Activated CD8-positive, alpha-beta memory T cell treated with anti-CD3 and anti-CD28 coated beads for 24 hours (primary cell): ENCODE results near the gene IL17RD.

Source experiments
- DNase-seq: peaks from one replicate; pipeline ENCODE4 v3.0.0-alpha.2; 2020

Gene IL17RD

DNA sequence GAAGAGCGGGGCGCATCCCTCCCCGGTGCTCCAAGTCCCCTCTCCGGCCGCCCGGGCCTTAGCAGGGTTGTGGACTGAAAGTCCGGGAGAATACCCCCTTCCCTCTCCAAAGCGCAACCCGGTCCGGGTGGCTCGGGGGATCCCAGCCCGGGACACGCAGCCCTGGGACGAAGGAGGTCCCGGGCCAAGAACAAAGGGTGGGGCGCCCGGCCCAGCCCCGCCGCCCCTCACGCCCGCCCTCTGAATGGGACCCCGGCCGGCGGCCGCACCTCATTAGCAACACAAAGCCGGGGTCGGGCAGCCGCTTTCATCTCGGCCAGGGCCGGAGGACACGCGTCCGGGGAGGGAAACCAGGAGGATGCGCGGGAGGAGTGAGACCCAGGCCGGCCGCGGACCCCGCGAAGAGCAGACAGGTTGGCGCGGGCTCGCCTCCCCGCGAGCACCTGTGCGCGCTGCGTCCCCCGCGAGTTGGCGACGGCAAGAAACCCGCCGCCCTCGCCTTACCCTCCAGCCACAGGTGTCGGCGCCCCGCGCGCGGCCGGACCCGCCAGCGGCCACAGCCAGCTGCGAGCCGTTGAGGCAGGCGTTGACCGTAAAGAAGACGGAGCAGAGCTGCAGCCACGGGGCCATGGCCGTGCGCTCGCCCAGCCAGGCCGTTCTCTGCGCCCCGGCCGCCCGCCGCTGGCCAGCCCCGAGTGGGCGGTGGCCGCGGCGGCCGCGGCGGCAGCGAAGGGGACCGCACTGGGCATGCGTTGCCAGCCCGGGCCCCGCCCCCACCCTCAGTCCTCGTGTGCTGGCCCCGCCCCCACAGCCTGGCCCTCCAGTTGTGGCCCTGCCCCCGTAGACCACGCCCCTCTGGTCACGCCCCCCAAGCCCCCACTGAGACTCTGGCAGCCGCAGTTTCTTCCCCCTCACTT lies at the start of gene IL17RD:
IL17RD (minus strand) TSS at position 697 of the 917 bp plus-strand sequence; CDS start at position 630, 67 bp downstream.
- peak; percentile 82 for DNase-seq

GRCh38 chr3:57206423-57206822 lies 41.3 kb upstream of the IL17RD start:
- no peak for DNase-seq

DNA sequence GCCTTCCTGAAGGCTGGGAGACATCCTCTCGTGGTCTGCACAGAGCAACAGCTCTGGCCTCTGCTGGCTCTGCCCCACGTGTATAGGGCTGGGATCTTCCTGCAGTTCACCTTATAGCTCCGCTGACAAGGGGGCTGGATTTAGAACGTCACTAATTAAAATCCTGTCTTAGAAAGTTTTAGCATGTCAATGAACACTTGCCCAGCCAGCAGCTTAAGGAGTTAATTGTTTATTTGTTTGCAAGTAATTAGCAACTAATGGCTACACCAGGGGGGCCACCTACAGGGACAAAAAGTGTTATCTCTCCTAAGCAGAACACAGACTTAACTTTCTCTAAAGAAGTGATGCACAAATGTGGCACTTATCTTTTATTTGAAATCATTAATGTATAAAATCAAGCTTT lies 34.7 kb upstream of the IL17RD start, which contains the start of gene HESX1:
HESX1 (minus strand) TSS at position 84 of the 403 bp plus-strand sequence; CDS start at position 24, 60 bp downstream.
- no peak for DNase-seq

GRCh38 chr3:57194641-57195040 lies 29.5 kb upstream of the IL17RD start:
- DNase-seq: no peak

DNA sequence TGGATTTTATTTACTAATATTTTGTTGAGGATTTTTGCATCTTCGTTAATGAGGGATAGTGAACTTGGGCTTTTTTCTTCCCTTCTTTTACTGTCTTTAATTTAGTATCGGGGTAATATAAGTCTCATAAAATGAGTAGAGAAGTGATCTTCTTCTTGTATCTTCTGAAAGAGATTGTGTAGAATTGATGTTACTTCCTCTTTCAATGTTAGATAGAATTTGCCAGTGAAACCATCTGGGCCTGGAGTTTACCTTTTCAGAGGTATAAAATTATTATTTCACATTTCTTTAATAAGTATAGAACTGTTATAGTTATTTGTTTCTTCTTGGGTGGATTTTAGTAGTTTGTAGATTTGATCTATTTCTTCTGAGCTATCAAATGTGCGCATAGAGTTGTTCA lies 26.9 kb upstream of the IL17RD start:
- DNase-seq: no peak

DNA sequence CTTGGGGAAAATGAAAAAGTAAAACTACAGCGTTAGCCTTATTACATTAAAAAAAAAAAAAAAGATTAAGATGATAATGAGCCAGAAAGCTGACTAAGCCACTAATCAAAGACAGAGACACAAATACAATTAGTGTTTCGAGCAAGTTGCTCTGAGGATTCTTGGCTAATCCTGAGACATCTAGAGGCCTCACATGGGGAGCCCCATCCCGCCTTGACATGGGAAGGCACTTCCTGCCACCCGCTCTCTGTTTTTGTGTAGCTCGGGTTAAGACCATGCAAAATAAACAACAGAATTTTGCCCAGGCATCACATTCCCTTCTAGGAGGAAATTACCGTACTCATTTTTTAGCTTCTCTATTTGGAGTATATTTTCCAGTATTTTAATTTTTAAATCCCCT lies 19.4 kb upstream of the IL17RD start:
- no peak for DNase-seq

GRCh38 chr3:57179580-57180410 lies 14.6 kb upstream of the IL17RD start:
- DNase-seq: no peak

GRCh38 chr3:57176045-57176444 lies 10.9 kb upstream of the IL17RD start:
- no peak for DNase-seq

DNA sequence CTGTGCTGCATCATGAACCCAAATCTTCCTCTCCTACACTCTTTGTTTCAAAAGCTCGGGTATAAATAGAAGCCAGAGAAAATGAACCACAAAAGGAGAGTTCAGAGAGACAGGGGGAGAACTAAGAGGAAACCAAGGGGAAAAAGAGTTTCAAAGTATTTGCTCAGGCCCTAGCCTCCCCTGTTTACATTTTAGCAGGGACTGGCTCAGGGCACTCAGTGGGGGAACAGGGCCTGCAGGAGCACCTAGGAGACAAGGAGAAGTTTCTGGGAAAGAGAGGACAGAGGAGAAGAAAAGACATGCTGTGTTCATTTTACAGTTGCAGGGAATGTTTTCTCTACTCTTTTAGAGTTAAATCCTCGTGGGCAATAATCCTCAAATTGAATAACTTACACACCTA lies 8.5 kb upstream of the IL17RD start:
- DNase-seq: no peak

GRCh38 chr3:57170946-57171345 lies 5.8 kb upstream of the IL17RD start:
- DNase-seq: no peak

DNA sequence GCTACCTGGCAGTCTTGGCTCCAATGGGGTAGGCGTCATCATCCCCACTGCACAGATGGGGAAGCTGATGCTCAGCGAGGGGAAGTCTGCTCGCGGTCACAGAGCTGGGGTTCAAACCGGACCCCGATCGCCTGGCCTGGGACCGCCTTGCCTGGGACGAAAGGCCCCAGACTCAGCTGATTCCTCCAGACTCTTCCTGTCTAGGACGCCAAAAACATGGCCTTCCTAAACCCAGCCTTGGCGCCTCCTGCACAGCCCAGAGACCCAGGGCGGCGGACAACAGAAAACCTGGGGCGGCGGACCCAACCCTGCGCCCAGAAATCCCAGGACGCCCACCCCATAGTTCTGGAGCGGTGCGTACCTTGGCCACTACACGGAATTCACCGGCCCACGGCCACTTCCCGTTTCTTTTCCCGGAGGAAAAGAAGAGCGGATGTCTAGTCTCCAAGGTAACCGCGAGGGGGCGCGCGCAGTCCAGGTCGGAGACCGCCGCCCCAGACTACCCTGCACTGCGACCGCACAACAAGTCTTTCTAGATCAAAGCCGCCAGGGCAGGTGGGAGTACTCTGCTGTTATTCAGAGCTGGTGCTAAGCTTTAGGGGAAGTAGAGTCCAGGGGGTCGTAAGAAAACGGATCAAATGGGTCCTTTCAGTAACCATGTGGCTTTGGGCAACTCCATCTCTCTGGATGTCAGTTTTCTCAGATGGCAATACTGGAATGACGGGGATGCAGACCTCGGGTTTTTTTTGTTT lies 4.9 kb upstream of the IL17RD start:
- peak; percentile 86 for DNase-seq

- no peak for DNase-seq
Measured at GRCh38 chr3:57169108-57169507, 4.0 kb upstream of the IL17RD start.

- DNase-seq: no peak
Measured at GRCh38 chr3:57168151-57168550, 3.0 kb upstream of the IL17RD start.

DNA sequence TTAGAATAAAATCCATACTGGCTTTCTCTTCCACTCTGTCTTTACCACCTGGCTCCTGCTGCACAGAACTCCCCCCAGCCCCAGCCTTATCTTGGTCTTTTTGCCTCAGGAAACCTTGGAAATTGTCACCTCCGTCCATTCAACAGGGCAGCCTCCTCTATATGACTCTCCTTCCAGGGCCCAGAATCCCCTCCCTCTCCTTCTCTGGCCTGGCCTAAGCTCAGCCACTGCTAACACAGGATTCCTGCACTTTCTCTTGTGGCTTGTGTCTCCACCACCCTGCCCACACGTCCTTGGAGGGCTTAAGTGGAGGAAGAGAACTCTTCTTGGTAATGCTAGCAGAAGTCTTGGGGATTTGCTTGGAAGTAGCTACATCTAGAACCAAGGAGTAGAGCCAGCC lies 1.5 kb upstream of the IL17RD start:
- no peak for DNase-seq

DNA sequence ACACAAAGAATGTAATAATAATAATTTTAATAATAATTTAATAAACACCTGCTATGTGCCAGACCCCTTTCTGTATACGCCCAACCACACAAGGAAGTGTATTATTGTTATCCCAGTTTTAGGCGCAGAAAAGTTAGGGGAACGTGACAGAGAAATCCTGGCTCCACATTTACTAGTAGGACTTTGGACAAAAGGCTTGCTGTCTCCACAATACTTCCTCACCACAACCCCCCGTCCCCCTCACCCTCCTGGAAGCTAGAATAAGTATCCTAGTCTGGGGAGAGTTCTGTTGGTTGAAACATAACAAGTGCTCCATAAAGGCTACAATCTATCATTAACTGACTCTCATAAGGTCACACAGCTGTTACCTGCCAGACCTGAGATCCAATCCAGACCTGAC lies 488 bp upstream of the IL17RD start:
- no peak for DNase-seq

DNA sequence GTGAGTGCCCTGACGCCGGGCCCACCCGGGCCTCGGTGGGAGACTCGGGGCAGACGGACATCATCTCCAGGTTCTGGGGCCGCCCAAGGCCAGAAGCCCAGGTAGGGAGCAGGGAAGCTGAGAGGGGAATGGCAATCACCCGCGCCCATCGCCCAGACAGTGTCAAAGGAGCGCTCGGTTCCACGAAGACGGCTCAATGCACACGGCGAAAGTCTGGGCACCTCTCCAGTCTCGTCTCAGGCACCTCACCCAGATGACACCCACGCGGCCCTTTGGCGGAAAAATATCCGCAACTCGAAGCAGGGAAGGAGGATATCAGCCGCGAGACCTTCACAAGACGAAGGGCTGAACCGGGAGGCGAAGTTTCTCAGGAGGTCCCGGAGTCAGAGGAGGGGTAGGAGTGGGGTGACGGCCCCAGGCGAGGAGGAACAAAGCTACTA lies 916 bp downstream of the IL17RD start:
- no peak for DNase-seq

DNA sequence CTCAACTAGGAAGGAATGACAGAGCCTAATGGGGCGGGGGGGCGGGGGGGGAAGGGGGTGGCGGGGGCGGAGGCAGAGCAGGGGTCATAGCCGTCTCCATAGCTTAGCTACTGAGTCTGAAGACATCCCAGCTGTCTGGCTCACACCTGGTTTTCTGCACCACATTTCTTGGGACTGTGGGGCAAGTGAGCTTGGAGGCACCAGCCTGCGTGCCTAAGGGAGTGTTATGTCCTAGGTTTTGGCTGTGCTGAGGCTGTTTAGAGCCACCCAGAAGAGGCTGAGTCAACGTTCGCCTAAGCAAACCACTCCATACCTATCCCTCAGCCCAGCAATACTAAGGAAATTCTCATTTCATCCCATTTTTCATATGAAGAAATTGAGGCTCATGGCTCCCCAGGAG lies 1.4 kb downstream of the IL17RD start:
- no peak for DNase-seq

DNA sequence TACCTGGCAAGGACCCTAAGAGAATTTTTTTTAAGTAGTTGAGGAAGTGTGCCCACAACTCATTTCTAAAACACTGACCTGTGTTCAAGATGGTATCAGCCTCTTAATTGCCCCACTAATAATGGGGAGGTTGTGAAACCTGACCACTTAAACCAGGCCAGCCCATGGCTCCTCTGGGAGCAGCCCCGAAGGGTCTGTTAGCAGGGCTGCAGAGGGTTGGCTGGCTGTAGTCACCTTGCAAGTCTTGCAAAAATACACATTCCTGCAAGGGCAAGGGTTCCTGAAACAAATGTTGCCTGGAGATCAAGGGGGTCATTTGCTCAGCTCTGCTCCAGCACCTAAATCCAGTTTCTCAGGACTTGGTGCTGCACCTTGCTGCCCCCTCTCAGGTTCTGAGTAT lies 3.2 kb downstream of the IL17RD start:
- no peak for DNase-seq

DNA sequence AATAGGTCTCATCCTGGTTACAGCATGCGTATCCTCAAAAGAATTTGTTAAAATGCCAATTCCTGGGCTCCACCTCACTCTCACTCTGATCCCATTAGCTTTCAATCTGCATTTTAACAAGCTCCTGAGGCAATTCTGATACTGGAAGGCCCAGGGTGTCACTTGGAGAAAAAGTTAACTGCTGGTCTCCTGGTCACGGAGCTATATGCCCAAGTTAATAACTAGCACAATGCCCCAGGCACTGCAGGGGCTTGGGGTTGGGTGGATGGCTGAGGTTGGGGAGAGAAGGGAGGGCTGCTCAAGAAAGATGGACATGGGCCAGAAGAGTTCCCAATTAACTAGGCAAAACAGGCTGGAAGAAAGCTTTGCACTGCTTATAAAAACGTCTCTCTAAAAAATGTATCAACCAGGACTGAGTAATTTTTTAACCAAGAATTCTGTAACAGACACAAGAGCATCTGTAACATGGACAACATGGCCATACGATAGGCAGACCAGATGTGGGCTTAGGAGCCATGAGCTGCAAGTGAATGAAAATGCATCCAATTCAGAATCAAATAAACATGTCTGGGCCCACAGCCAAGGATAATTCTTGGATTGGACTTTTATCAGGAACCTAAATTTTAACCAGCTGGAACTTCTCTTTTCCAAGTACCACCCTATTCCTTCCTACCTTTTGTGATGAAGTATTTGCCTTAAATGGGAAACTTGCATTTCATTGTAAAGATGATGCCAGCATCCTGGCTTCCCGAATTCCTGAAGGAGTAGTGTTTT lies 4.2 kb downstream of the IL17RD start:
- no peak for DNase-seq

- DNase-seq: no peak
Measured at GRCh38 chr3:57160076-57160764, 4.9 kb downstream of the IL17RD start.
